ENCODE results near the gene MCCC1.

DNA sequence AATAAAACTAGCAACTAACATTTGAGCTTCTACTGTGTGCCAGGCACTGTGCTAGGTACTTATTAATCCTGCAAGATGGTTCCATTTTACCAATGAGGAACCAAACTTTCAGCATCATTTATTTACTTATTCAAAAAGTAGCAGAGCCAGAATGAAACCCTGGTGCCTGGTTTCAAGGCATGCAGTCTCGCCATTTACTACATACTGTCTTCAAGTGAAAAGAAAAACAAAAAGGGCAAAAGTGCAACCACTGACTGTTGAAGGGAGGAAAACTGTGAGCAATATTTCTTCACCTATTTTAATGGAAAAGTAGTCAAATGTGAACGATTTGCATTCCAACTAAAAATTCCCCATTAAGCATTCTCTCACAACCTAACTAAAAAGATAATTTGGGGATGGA is 127.7 kb downstream of the MCCC1 start:
- no peak for TF ChIP-seq CTCF (IDR thresholded peaks at IDR 0.05 in 4 of 5, conservative IDR thresholded peaks at IDR 0.05 in 1 of 5)
- no peak for TF ChIP-seq POLR2A (IDR thresholded peaks at IDR 0.05)

Data from gastrocnemius medialis (tissue), 4 donors.